Astrocyte (in vitro differentiated cells and primary cell): Measurements from ENCODE around the gene IL4R. TPM values are rescaled to one million over a fixed set of nuclear protein-coding genes. Genes with fewer than 3 reads are reported as not detected.

Experiments
- DNase-seq: peaks from one replicate; pipeline ENCODE4 v3.0.0-alpha.2; 2010; ENCODE audit warnings: low read depth
- FAIRE-seq: peaks from 2 replicates; lab custom pipeline; 2011; peaks lifted over from hg19 to GRCh38; lab: Jason Lieb, UNC
- H2AFZ ChIP-seq: 2 replicates; pipeline ENCODE4 v1.6.0; 2012; ENCODE audit warnings: low read depth, low read length, inconsistent platforms
- H3K27ac ChIP-seq: 2 replicates; pipeline ENCODE4 v1.5.1; 2011; ENCODE audit warnings: low read depth, low read length, inconsistent platforms
- H3K27me3 ChIP-seq: 2 replicates; pipeline ENCODE4 v1.6.0; 2011; ENCODE audit warnings: low read length, inconsistent platforms; ENCODE audit not compliant: insufficient read depth
- H3K36me3 ChIP-seq: 2 replicates; pipeline ENCODE4 v1.5.1; 2011; ENCODE audit warnings: low read length, inconsistent platforms; ENCODE audit not compliant: insufficient read depth
- H3K4me1 ChIP-seq: 2 replicates; pipeline ENCODE4 v1.5.1; 2011; ENCODE audit warnings: low read length, inconsistent platforms; ENCODE audit not compliant: insufficient read depth
- H3K4me2 ChIP-seq: 2 replicates; pipeline ENCODE4 v1.6.0; 2012; ENCODE audit warnings: low read length, inconsistent platforms
- H3K4me3 ChIP-seq: 2 replicates; pipeline ENCODE4 v1.5.1; 2011; ENCODE audit warnings: low read depth, mild to moderate bottlenecking, low read length, inconsistent platforms; ENCODE audit not compliant: insufficient read depth
- H3K79me2 ChIP-seq: 2 replicates; pipeline ENCODE4 v1.6.0; 2012; ENCODE audit warnings: mild to moderate bottlenecking, low read length, inconsistent platforms; ENCODE audit not compliant: insufficient read depth
- H3K9ac ChIP-seq: 2 replicates; pipeline ENCODE4 v1.6.0; 2012; ENCODE audit warnings: mild to moderate bottlenecking, low read length, inconsistent platforms
- H3K9me3 ChIP-seq: 2 replicates; pipeline ENCODE4 v1.5.1; 2012; ENCODE audit warnings: low read depth, mild to moderate bottlenecking, low read length, inconsistent platforms; ENCODE audit not compliant: insufficient read depth
- H4K20me1 ChIP-seq: 2 replicates; pipeline ENCODE4 v1.6.0; 2012; ENCODE audit warnings: low read length, inconsistent platforms; ENCODE audit not compliant: insufficient read depth
- H3K27ac Mint-ChIP-seq: one replicate; pipeline ENCODE4 v1.8.0; 2021; ENCODE audit warnings: mild to moderate bottlenecking, mixed read lengths; ENCODE audit not compliant: unreplicated experiment
- H3K27me3 Mint-ChIP-seq: one replicate; pipeline ENCODE4 v1.8.0; 2021; ENCODE audit warnings: low read depth, mixed read lengths; ENCODE audit not compliant: unreplicated experiment
- H3K36me3 Mint-ChIP-seq: one replicate; pipeline ENCODE4 v1.8.0; 2021; ENCODE audit warnings: low read depth, mixed read lengths; ENCODE audit not compliant: unreplicated experiment
- H3K4me1 Mint-ChIP-seq: one replicate; pipeline ENCODE4 v1.8.0; 2021; ENCODE audit warnings: low read depth, mixed read lengths; ENCODE audit not compliant: unreplicated experiment
- H3K4me3 Mint-ChIP-seq: one replicate; pipeline ENCODE4 v1.8.0; 2021; ENCODE audit warnings: mild to moderate bottlenecking, moderate library complexity, mixed read lengths; ENCODE audit not compliant: unreplicated experiment
- H3K9me3 Mint-ChIP-seq: one replicate; pipeline ENCODE4 v1.8.0; 2021; ENCODE audit warnings: mild to moderate bottlenecking, mixed read lengths; ENCODE audit not compliant: unreplicated experiment
- CTCF ChIP-seq: IDR thresholded peaks from 2 replicates; pipeline ENCODE4 v1.5.1; 2011; ENCODE audit warnings: low read depth, mild to moderate bottlenecking, inconsistent platforms, low read length, moderate library complexity; ENCODE audit not compliant: insufficient read depth
- EZH2 ChIP-seq: IDR thresholded peaks from 2 replicates; pipeline ENCODE4 v1.6.1; 2012; ENCODE audit warnings: mild to moderate bottlenecking, low read length, inconsistent platforms; ENCODE audit not compliant: insufficient read depth
- total RNA-seq: library from RNA; stranded (reverse); gene quantifications from 2 replicates; pipeline ENCODE4 v1.2.1, GENCODE V29; 2021

IL4R gene
- total RNA-seq, 1 donor from 2014 or later = 17.5 TPM

GRCh38 chr16:27304881-27305745, 8.7 kb upstream of the IL4R start:
- Mint-ChIP-seq H3K4me1 (no peaks in the 10 kb centered on the region), H3K4me3 (no peak overlapping the region), H3K27ac (no peak overlapping the region), H3K36me3 (peaks cover 2% of the 10 kb centered on the region), H3K9me3 (peaks cover 2% of the 10 kb centered on the region), H3K27me3 (peaks cover 14% of the 10 kb centered on the region)
- Histone ChIP-seq H3K4me2 (no peak overlapping the region), H3K4me1 (no peaks in the 10 kb centered on the region), H3K27me3 (no peaks in the 10 kb centered on the region), H3K9me3 (no peaks in the 10 kb centered on the region), H3K4me3 (no peak overlapping the region), H2AFZ (no peak overlapping the region), H3K27ac (no peak overlapping the region), H3K79me2 (no peaks in the 10 kb centered on the region), H4K20me1 (no peaks in the 10 kb centered on the region), H3K36me3 (no peaks in the 10 kb centered on the region), H3K9ac (no peak overlapping the region)
- DNase-seq (no peak), FAIRE-seq (no peak)
- TF ChIP-seq CTCF (no peak), EZH2 (no peak)

GRCh38 chr16:27305839-27306442, 7.8 kb upstream of the IL4R start:
- no peaks in the 10 kb centered on the region for H3K79me2 ChIP-seq
- H3K4me2 ChIP-seq = no peak overlapping the region
- H4K20me1 ChIP-seq = no peaks in the 10 kb centered on the region
- H3K4me3 ChIP-seq = no peak overlapping the region
- DNase-seq (no peak), FAIRE-seq (no peak)
- H3K36me3 Mint-ChIP-seq = peaks cover 2% of the 10 kb centered on the region
- H3K9me3 Mint-ChIP-seq = peaks cover 2% of the 10 kb centered on the region
- no peak overlapping the region for H3K27ac ChIP-seq
- H3K4me1 ChIP-seq = no peaks in the 10 kb centered on the region
- H3K36me3 ChIP-seq = no peaks in the 10 kb centered on the region
- H3K27ac Mint-ChIP-seq = no peak overlapping the region
- H3K9me3 ChIP-seq = no peaks in the 10 kb centered on the region
- H3K27me3 Mint-ChIP-seq = peaks cover 14% of the 10 kb centered on the region
- H3K9ac ChIP-seq = no peak overlapping the region
- H3K4me1 Mint-ChIP-seq = no peaks in the 10 kb centered on the region
- no peaks in the 10 kb centered on the region for H3K27me3 ChIP-seq
- H2AFZ ChIP-seq = no peak overlapping the region
- no peak overlapping the region for H3K4me3 Mint-ChIP-seq
- TF ChIP-seq CTCF (no peak), EZH2 (no peak)
